Transverse colon (tissue), 3 donors: ENCODE measurements around the gene WDR75.

Experiments
- CTCF ChIP-seq, 5 experiments: fragments of 200-600 bp in 3 of 5; fragments of 450-650 bp in 2 of 5; sonication (generic) in 3 of 5; IDR thresholded peaks; 1 replicate in 2 of 5; 2 replicates in 3 of 5; pipeline ENCODE4 v1.5.1; 2016 to 2017; ENCODE audit warnings: antibody characterized with exemption in 5 of 5, inconsistent platforms in 3 of 5, mild to moderate bottlenecking in 2 of 5, moderate library complexity in 1 of 5
- POLR2A ChIP-seq: fragments of 450-650 bp; IDR thresholded peaks from one replicate; pipeline ENCODE4 v1.6.1; 2016; ENCODE audit warnings: antibody characterized with exemption, mild to moderate bottlenecking, moderate library complexity

GRCh38 chr2:189411860-189412259 is 29.4 kb upstream of the WDR75 start:
- no peak for TF ChIP-seq CTCF (IDR thresholded peaks at IDR 0.05)
- TF ChIP-seq POLR2A: no peak
